Mesenchymal stem cell (in vitro differentiated cells and primary cell): ENCODE data around the gene ETV6.

ENCODE experiments used
- DNase-seq: peaks from one replicate; pipeline ENCODE4 v3.0.0-alpha.2; 2013
- H2AFZ ChIP-seq: one replicate; pipeline ENCODE4 v1.6.1; 2013; ENCODE audit warnings: low read depth, mild to moderate bottlenecking, control low read depth, inconsistent platforms, low read length, moderate library complexity
- H2AK5ac ChIP-seq: 2 replicates; pipeline ENCODE4 v1.6.1; 2013; ENCODE audit warnings: low read length, moderate library complexity, mild to moderate bottlenecking, inconsistent platforms; ENCODE audit not compliant: severe bottlenecking
- H2BK120ac ChIP-seq: one replicate; pipeline ENCODE4 v1.6.1; 2013; ENCODE audit warnings: low read depth, mild to moderate bottlenecking, inconsistent platforms, low read length, moderate library complexity
- H2BK12ac ChIP-seq, 2 experiments: one replicate each; pipeline ENCODE4 v1.6.1; 2013; ENCODE audit warnings: inconsistent platforms in 2 of 2, low read length in 2 of 2, mild to moderate bottlenecking in 2 of 2, moderate library complexity in 2 of 2, control low read depth in 1 of 2
- H2BK15ac ChIP-seq: one replicate; pipeline ENCODE4 v1.6.1; 2013; ENCODE audit warnings: mild to moderate bottlenecking, low read depth, inconsistent platforms; ENCODE audit not compliant: poor library complexity, severe bottlenecking
- H2BK5ac ChIP-seq: 2 replicates; pipeline ENCODE4 v1.6.1; 2013; ENCODE audit warnings: low read depth, mild to moderate bottlenecking, low read length, control low read depth, inconsistent platforms; ENCODE audit not compliant: poor library complexity, severe bottlenecking
- H3K14ac ChIP-seq, 2 experiments: one replicate each; pipeline ENCODE4 v1.6.1; 2013; ENCODE audit warnings: inconsistent platforms in 2 of 2, low read length in 2 of 2, control low read depth in 1 of 2, mild to moderate bottlenecking in 1 of 2, moderate library complexity in 1 of 2
- H3K18ac ChIP-seq, 2 experiments: one replicate each; pipeline ENCODE4 v1.6.1; 2013; ENCODE audit warnings: inconsistent platforms in 2 of 2, low read length in 2 of 2, control low read depth in 1 of 2, low read depth in 1 of 2, mild to moderate bottlenecking in 1 of 2
- H3K23ac ChIP-seq, 2 experiments: one replicate each; pipeline ENCODE4 v1.6.1; 2013; ENCODE audit warnings: inconsistent platforms in 2 of 2, low read length in 2 of 2, mild to moderate bottlenecking in 2 of 2, moderate library complexity in 2 of 2, control low read depth in 1 of 2
- H3K27ac ChIP-seq: 2 replicates; pipeline ENCODE4 v1.5.1; 2013; ENCODE audit warnings: mild to moderate bottlenecking, moderate library complexity, low read length, control low read depth, inconsistent platforms; ENCODE audit not compliant: poor library complexity, severe bottlenecking
- H3K27me3 ChIP-seq, 2 experiments: 2 replicates each; pipeline versions ENCODE4 v1.6.1 to v1.7.0; 2013; ENCODE audit warnings: low read length in 2 of 2, mild to moderate bottlenecking in 2 of 2, moderate library complexity in 2 of 2, control low read depth in 1 of 2, inconsistent platforms in 1 of 2; ENCODE audit not compliant: control insufficient read depth in 1 of 2, insufficient read depth in 1 of 2
- H3K36me3 ChIP-seq, 2 experiments: 2 replicates each; pipeline versions ENCODE4 v1.6.1 to v1.7.0; 2013; ENCODE audit warnings: low read length in 2 of 2, control low read depth in 1 of 2, inconsistent platforms in 1 of 2, low read depth in 1 of 2, mild to moderate bottlenecking in 1 of 2; ENCODE audit not compliant: insufficient read depth in 2 of 2, control insufficient read depth in 1 of 2
- H3K4ac ChIP-seq, 2 experiments: one replicate each; pipeline ENCODE4 v1.6.1; 2013; ENCODE audit warnings: inconsistent platforms in 2 of 2, low read length in 2 of 2, mild to moderate bottlenecking in 2 of 2, moderate library complexity in 2 of 2, control low read depth in 1 of 2, low read depth in 1 of 2
- H3K4me1 ChIP-seq: 2 replicates; pipeline ENCODE4 v1.6.1; 2013; ENCODE audit warnings: low read depth, low read length, control low read depth; ENCODE audit not compliant: control insufficient read depth, insufficient read depth
- H3K4me2 ChIP-seq: 2 replicates; pipeline ENCODE4 v1.6.1; 2013; ENCODE audit warnings: low read length, mild to moderate bottlenecking, inconsistent platforms; ENCODE audit not compliant: poor library complexity, severe bottlenecking
- H3K4me3 ChIP-seq, 2 experiments: 2 replicates each; pipeline versions ENCODE4 v1.5.1 to v1.7.0; 2013; ENCODE audit warnings: low read length in 2 of 2, mild to moderate bottlenecking in 2 of 2, control low read depth in 1 of 2, low read depth in 1 of 2; ENCODE audit not compliant: insufficient read depth in 1 of 2
- H3K79me1 ChIP-seq: replicated peaks from 2 replicates; pipeline ENCODE4 v1.6.1; 2013; ENCODE audit warnings: mild to moderate bottlenecking, control low read depth, low read length, inconsistent platforms; ENCODE audit not compliant: poor library complexity, severe bottlenecking
- H3K9ac ChIP-seq: 2 replicates; pipeline ENCODE4 v1.7.0; 2013; ENCODE audit warnings: mild to moderate bottlenecking, low read length, moderate library complexity
- H3K9me3 ChIP-seq: 2 replicates; pipeline ENCODE4 v1.7.0; 2013; ENCODE audit warnings: mild to moderate bottlenecking, low read length; ENCODE audit not compliant: control insufficient read depth
- H4K8ac ChIP-seq: one replicate; pipeline ENCODE4 v1.6.1; 2013; ENCODE audit warnings: inconsistent platforms, mild to moderate bottlenecking, low read length, moderate library complexity
- H4K91ac ChIP-seq: one replicate; pipeline ENCODE4 v1.6.1; 2013; ENCODE audit warnings: mild to moderate bottlenecking, low read length, inconsistent platforms
- WGBS: methylation state at CpG from one replicate; pipeline ENCODE4 v1.1.7; 2013; ENCODE audit warnings: mixed read lengths; 5-methylcytosine and 5-hydroxymethylcytosine counted together

ETV6 gene

GRCh38 chr12:11773889-11774677 lies 124.6 kb downstream of the ETV6 start:
- peaks cover 3 to 17% of the 10 kb centered on the region in 2 experiments for H3K36me3 ChIP-seq
- H2BK5ac ChIP-seq: no peak overlapping the region
- no peak overlapping the region for H3K4ac ChIP-seq
- H3K18ac ChIP-seq: no peak overlapping the region
- no peak overlapping the region for H3K9ac ChIP-seq
- no peak for DNase-seq
- no peak overlapping the region for H2BK15ac ChIP-seq
- H3K14ac ChIP-seq: no peak overlapping the region
- H3K79me1 ChIP-seq: peaks cover 37% of the 10 kb centered on the region
- no peak overlapping the region for H4K91ac ChIP-seq
- no peak overlapping the region for H2BK12ac ChIP-seq
- H3K4me3 ChIP-seq: no peak overlapping the region
- no peak overlapping the region for H3K27ac ChIP-seq
- H3K27me3 ChIP-seq: no peaks in the 10 kb centered on the region
- peak overlapping the region; percentile 37 for H2AK5ac ChIP-seq
- WGBS: 98% methylated on average over 9 of the region's 10 CpGs
- no peaks in the 10 kb centered on the region for H3K9me3 ChIP-seq
- H2BK120ac ChIP-seq: no peak overlapping the region
- H3K4me2 ChIP-seq: no peak overlapping the region
- no peak overlapping the region for H4K8ac ChIP-seq
- H3K23ac ChIP-seq: no peak overlapping the region
- no peak overlapping the region for H2AFZ ChIP-seq
- H3K4me1 ChIP-seq: peaks cover 12% of the 10 kb centered on the region

- no peak for DNase-seq
- peak overlapping the region; percentile 84 for H2AK5ac ChIP-seq
- H3K9ac ChIP-seq: no peak overlapping the region
- H2BK12ac ChIP-seq: no peak overlapping the region
- H3K9me3 ChIP-seq: no peaks in the 10 kb centered on the region
- H3K4me3 ChIP-seq: no peak overlapping the region
- H3K4me2 ChIP-seq: no peak overlapping the region
- no peak overlapping the region for H3K27ac ChIP-seq
- peaks cover 34% of the 10 kb centered on the region for H3K79me1 ChIP-seq
- no peak overlapping the region for H3K23ac ChIP-seq
- no peak overlapping the region for H2BK120ac ChIP-seq
- no peaks in the 10 kb centered on the region for H3K27me3 ChIP-seq
- no peak overlapping the region for H2BK15ac ChIP-seq
- no peak overlapping the region for H4K91ac ChIP-seq
- peaks cover 11% of the 10 kb centered on the region for H3K4me1 ChIP-seq
- peaks cover 3 to 17% of the 10 kb centered on the region in 2 experiments for H3K36me3 ChIP-seq
- H2BK5ac ChIP-seq: no peak overlapping the region
- peak overlapping the region in 1 of 2 experiments; percentile 37 for H3K18ac ChIP-seq
- no peak overlapping the region for H2AFZ ChIP-seq
- no peak overlapping the region for H3K4ac ChIP-seq
- WGBS: 95% methylated on average over 6 of the region's 6 CpGs
- no peak overlapping the region for H3K14ac ChIP-seq
- no peak overlapping the region for H4K8ac ChIP-seq
Measured at GRCh38 chr12:11774821-11775220, 125.3 kb downstream of the ETV6 start.

- WGBS: 89% methylated on average over 2 of the region's 3 CpGs
Measured at GRCh38 chr12:11776316-11776715, 126.8 kb downstream of the ETV6 start.

GRCh38 chr12:11777451-11777850 lies 128.0 kb downstream of the ETV6 start:
- Histone ChIP-seq H3K36me3 (peaks cover 3 to 13% of the 10 kb centered on the region in 2 experiments), H4K8ac (no peak overlapping the region), H3K9me3 (no peaks in the 10 kb centered on the region), H3K23ac (no peak overlapping the region), H3K18ac (no peak overlapping the region), H3K4me3 (no peak overlapping the region), H3K9ac (no peak overlapping the region), H3K14ac (no peak overlapping the region), H3K4me2 (no peak overlapping the region), H3K4me1 (peaks cover 10% of the 10 kb centered on the region), H3K4ac (no peak overlapping the region), H2AK5ac (peak overlapping the region; percentile 27), H2BK120ac (no peak overlapping the region), H3K79me1 (peaks cover 33% of the 10 kb centered on the region), H4K91ac (no peak overlapping the region), H2BK15ac (no peak overlapping the region), H2AFZ (no peak overlapping the region), H2BK5ac (no peak overlapping the region), H3K27me3 (no peaks in the 10 kb centered on the region), H3K27ac (no peak overlapping the region), H2BK12ac (no peak overlapping the region)
- DNase-seq: no peak
- WGBS: 98% methylated on average over 4 of the region's 4 CpGs

More at GRCh38 chr12:11776316-11776715, 126.8 kb downstream of the ETV6 start:
- Histone ChIP-seq H3K18ac (no peak overlapping the region), H3K79me1 (peaks cover 33% of the 10 kb centered on the region), H2BK12ac (no peak overlapping the region), H2AFZ (no peak overlapping the region), H2BK15ac (no peak overlapping the region), H3K9me3 (no peaks in the 10 kb centered on the region), H2AK5ac (no peak overlapping the region), H2BK5ac (no peak overlapping the region), H3K4ac (no peak overlapping the region), H3K27ac (no peak overlapping the region), H4K8ac (no peak overlapping the region), H3K9ac (no peak overlapping the region), H3K36me3 (peaks cover 3 to 13% of the 10 kb centered on the region in 2 experiments), H3K27me3 (no peaks in the 10 kb centered on the region), H3K4me2 (no peak overlapping the region), H4K91ac (no peak overlapping the region), H2BK120ac (no peak overlapping the region), H3K14ac (no peak overlapping the region), H3K4me3 (no peak overlapping the region), H3K4me1 (peaks cover 10% of the 10 kb centered on the region), H3K23ac (no peak overlapping the region)
- no peak for DNase-seq
